Measurements from ENCODE around the gene CABP2.

The CABP2 gene

GRCh38 chr11:67543585-67543984, 20.3 kb upstream of the CABP2 start:
- no peak for TF ChIP-seq GATA3 (IDR thresholded peaks at IDR 0.05; ENCODE audit: low read depth, low read length)
- TF ChIP-seq GATA2 (IDR thresholded peaks at IDR 0.05; ENCODE audit: low read depth, low read length), result no peak

GRCh38 chr11:67542971-67543370, 19.7 kb upstream of the CABP2 start:
- no peak for TF ChIP-seq GATA2 (IDR thresholded peaks at IDR 0.05; ENCODE audit: low read depth, low read length)
- no peak for TF ChIP-seq GATA3 (IDR thresholded peaks at IDR 0.05; ENCODE audit: low read depth, low read length)

GRCh38 chr11:67542169-67542568, 18.9 kb upstream of the CABP2 start:
- TF ChIP-seq GATA3 (IDR thresholded peaks at IDR 0.05; ENCODE audit: low read depth, low read length), result no peak
- no peak for TF ChIP-seq GATA2 (IDR thresholded peaks at IDR 0.05; ENCODE audit: low read depth, low read length)

- TF ChIP-seq GATA3 (IDR thresholded peaks at IDR 0.05; ENCODE audit: low read depth, low read length) (no peak), GATA2 (IDR thresholded peaks at IDR 0.05; ENCODE audit: low read depth, low read length) (no peak)
Observed at GRCh38 chr11:67541198-67541597, 18.0 kb upstream of the CABP2 start.

GRCh38 chr11:67539550-67539949, 16.3 kb upstream of the CABP2 start:
- TF ChIP-seq GATA3 (IDR thresholded peaks at IDR 0.05; ENCODE audit: low read depth, low read length) (no peak), GATA2 (IDR thresholded peaks at IDR 0.05; ENCODE audit: low read depth, low read length) (no peak)

GRCh38 chr11:67538823-67539505, 15.7 kb upstream of the CABP2 start:
- TF ChIP-seq GATA2 (IDR thresholded peaks at IDR 0.05; ENCODE audit: low read depth, low read length) (no peak), GATA3 (IDR thresholded peaks at IDR 0.05; ENCODE audit: low read depth, low read length) (no peak)

- no peak for TF ChIP-seq GATA2 (IDR thresholded peaks at IDR 0.05; ENCODE audit: low read depth, low read length)
- TF ChIP-seq GATA3 (IDR thresholded peaks at IDR 0.05; ENCODE audit: low read depth, low read length), result no peak
Observed at GRCh38 chr11:67538306-67538705, 15.1 kb upstream of the CABP2 start.

- no peak for TF ChIP-seq GATA3 (IDR thresholded peaks at IDR 0.05; ENCODE audit: low read depth, low read length)
- no peak for TF ChIP-seq GATA2 (IDR thresholded peaks at IDR 0.05; ENCODE audit: low read depth, low read length)
Observed at GRCh38 chr11:67535561-67535960, 12.3 kb upstream of the CABP2 start.

- TF ChIP-seq GATA3 (IDR thresholded peaks at IDR 0.05; ENCODE audit: low read depth, low read length), result no peak
- no peak for TF ChIP-seq GATA2 (IDR thresholded peaks at IDR 0.05; ENCODE audit: low read depth, low read length)
Observed at GRCh38 chr11:67534070-67534679, 10.9 kb upstream of the CABP2 start.

- TF ChIP-seq GATA3 (IDR thresholded peaks at IDR 0.05; ENCODE audit: low read depth, low read length) (no peak), GATA2 (IDR thresholded peaks at IDR 0.05; ENCODE audit: low read depth, low read length) (no peak)
Observed at GRCh38 chr11:67532889-67533288, 9.6 kb upstream of the CABP2 start.

GRCh38 chr11:67530282-67530592, 7.0 kb upstream of the CABP2 start:
- TF ChIP-seq GATA2 (IDR thresholded peaks at IDR 0.05; ENCODE audit: low read depth, low read length) (no peak), GATA3 (IDR thresholded peaks at IDR 0.05; ENCODE audit: low read depth, low read length) (no peak)

- TF ChIP-seq GATA3 (IDR thresholded peaks at IDR 0.05; ENCODE audit: low read depth, low read length) (no peak), GATA2 (IDR thresholded peaks at IDR 0.05; ENCODE audit: low read depth, low read length) (no peak)
Observed at GRCh38 chr11:67528376-67528775, 5.1 kb upstream of the CABP2 start.

GRCh38 chr11:67525275-67525976, 2.2 kb upstream of the CABP2 start:
- TF ChIP-seq GATA2 (IDR thresholded peaks at IDR 0.05; ENCODE audit: low read depth, low read length), result no peak
- TF ChIP-seq GATA3 (IDR thresholded peaks at IDR 0.05; ENCODE audit: low read depth, low read length), result no peak

- TF ChIP-seq GATA2 (IDR thresholded peaks at IDR 0.05; ENCODE audit: low read depth, low read length) (no peak), GATA3 (IDR thresholded peaks at IDR 0.05; ENCODE audit: low read depth, low read length) (no peak)
Observed at GRCh38 chr11:67524480-67524808, 1.2 kb upstream of the CABP2 start.

All from SH-SY5Y (cell line).